HepG2 (cell line): ENCODE data around the gene NR1H2. TPM values are rescaled to one million over a fixed set of nuclear protein-coding genes. Genes with fewer than 3 reads are reported as not detected.

Experiments used
- ASH2L ChIP-seq: fragments of 300-600, 200-600 bp; sonication (generic); IDR thresholded peaks from 2 replicates; pipeline ENCODE4 v1.7.0; 2017; ENCODE audit warnings: low read depth, mild to moderate bottlenecking, moderate library complexity, mixed read lengths, low read length; ENCODE audit not compliant: insufficient read length
- BHLHE40 ChIP-seq: IDR thresholded peaks from 2 replicates; pipeline ENCODE4 v1.6.1; 2011; ENCODE audit warnings: low read length, improper control_type of control experiment
- NFIB ChIP-seq: sonication (generic); formaldehyde crosslinking; IDR thresholded peaks from 2 replicates; pipeline ENCODE4 v1.9.0; 2021; ENCODE audit warnings: missing genetic modification reagents, mild to moderate bottlenecking, borderline replicate concordance
- ZBTB3 ChIP-seq: sonication (generic); formaldehyde crosslinking; IDR thresholded peaks from 2 replicates; pipeline ENCODE4 v1.4.0; 2020; ENCODE audit warnings: low read depth, mild to moderate bottlenecking, moderate library complexity, missing genetic modification reagents, borderline replicate concordance
- ZNF816 ChIP-seq: sonication (generic); formaldehyde crosslinking; IDR thresholded peaks from 2 replicates; pipeline ENCODE4 v1.8.0; 2022; ENCODE audit warnings: missing genetic modification reagents, mild to moderate bottlenecking, borderline replicate concordance
- polyA plus RNA-seq, 8 experiments: library from polyadenylated mRNA; depleted of rRNA in 3 of 8; stranded (reverse) in 7 of 8; unstranded in 1 of 8; fragments of >200 nt; fragmentation: Illumina TruSeq in 4 of 8; extraction: Trizol in 4 of 8; gene quantifications; 2 replicates each; pipeline versions ENCODE4 v1.2.1 to v1.2.3, GENCODE V29; 2011 to 2016; ENCODE audit warnings: low read depth in 4 of 8, missing spikeins in 1 of 8, mixed read lengths in 1 of 8; ENCODE audit not compliant: insufficient read depth in 1 of 8
- total RNA-seq, 5 experiments: library from RNA; depleted of rRNA; stranded (reverse); fragments of >200 nt; fragmentation: Illumina TruSeq; extraction: Trizol; gene quantifications; 2 replicates each; pipeline ENCODE4 v1.2.3, GENCODE V29; 2016; ENCODE audit warnings: low read depth in 1 of 5
- TF ChIP-seq, protein P1 (sequence below): sonication (generic); formaldehyde crosslinking; IDR thresholded peaks from 2 replicates; pipeline ENCODE4 v1.8.0; 2022; ENCODE audit warnings: mild to moderate bottlenecking, missing genetic modification reagents, borderline replicate concordance
- TF ChIP-seq, protein P2 (sequence below): sonication (generic); formaldehyde crosslinking; IDR thresholded peaks from 2 replicates; pipeline ENCODE4 v1.8.1; 2023; ENCODE audit warnings: mild to moderate bottlenecking, missing genetic modification reagents
- TF ChIP-seq, protein P3 (sequence below): sonication (generic); formaldehyde crosslinking; IDR thresholded peaks from 2 replicates; pipeline ENCODE4 v1.4.0; 2020; ENCODE audit warnings: missing genetic modification reagents, borderline replicate concordance

Gene NR1H2
- total and polyA plus RNA-seq, 2 of the 13 experiments (the other 11 are each of a cell fraction or from before 2014, with no cell fraction given) = 10.3 to 13.5 TPM

DNA sequence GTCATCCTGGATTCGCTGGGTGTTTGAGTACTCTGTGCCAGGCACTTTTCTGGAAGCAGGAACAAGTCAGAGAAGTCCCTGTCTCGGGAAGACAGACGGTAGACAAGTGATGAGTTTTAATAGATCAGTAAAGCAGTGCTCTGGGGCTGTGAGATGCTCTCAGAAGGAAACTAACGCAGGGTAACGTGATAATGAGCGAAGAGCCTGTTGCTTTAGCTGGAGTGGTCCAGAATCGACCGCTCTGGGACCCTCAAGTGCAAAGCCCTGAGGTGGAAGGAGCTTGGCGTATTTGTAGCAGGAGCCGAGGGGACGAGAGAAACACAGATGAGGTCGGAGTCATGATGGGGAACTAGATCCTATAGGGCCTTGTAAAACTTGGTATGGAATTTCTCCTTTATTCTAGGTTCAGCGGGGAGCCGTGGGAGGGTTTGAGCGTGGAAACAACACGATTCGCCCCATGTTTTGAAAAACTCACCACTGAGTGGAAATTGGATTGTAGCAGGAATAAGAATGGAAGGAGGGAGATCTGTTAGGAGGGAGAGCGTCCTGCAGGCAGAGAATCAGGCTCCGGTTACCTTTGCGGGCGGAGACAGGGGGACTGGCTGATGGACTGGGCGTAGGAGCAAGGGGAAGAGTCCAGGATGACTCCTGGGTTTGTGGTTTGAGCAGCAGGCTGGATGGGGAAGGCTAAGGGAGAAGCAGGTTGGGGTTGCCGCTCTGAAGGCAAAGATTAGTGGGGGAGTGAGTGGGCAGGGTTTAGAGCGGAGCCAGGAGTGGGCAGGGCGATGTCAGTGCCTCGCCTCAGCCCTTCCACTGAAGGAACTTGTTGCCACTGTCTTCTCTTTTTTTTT, 8.7 kb downstream of the NR1H2 start (continued):
- TF ChIP-seq, protein P1, sequence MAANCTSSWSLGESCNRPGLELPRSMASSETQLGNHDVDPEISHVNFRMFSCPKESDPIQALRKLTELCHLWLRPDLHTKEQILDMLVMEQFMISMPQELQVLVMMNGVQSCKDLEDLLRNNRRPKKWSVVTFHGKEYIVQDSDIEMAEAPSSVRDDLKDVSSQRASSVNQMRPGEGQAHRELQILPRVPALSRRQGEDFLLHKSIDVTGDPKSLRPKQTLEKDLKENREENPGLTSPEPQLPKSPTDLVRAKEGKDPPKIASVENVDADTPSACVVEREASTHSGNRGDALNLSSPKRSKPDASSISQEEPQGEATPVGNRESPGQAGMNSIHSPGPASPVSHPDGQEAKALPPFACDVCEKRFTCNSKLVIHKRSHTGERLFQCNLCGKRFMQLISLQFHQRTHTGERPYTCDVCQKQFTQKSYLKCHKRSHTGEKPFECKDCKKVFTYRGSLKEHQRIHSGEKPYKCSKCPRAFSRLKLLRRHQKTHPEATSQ (CRISPR knock-in tag) = 0 out of 2 replicates have a peak, but pooled peaks have one; percentile 20
- TF ChIP-seq, protein P2, sequence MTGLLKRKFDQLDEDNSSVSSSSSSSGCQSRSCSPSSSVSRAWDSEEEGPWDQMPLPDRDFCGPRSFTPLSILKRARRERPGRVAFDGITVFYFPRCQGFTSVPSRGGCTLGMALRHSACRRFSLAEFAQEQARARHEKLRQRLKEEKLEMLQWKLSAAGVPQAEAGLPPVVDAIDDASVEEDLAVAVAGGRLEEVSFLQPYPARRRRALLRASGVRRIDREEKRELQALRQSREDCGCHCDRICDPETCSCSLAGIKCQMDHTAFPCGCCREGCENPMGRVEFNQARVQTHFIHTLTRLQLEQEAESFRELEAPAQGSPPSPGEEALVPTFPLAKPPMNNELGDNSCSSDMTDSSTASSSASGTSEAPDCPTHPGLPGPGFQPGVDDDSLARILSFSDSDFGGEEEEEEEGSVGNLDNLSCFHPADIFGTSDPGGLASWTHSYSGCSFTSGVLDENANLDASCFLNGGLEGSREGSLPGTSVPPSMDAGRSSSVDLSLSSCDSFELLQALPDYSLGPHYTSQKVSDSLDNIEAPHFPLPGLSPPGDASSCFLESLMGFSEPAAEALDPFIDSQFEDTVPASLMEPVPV (CRISPR knock-in tag) = peak; percentile 16; the same call in 1 of the 2 replicates
- peak; percentile 91 for TF ChIP-seq BHLHE40
- 0 out of 2 replicates have a peak, but pooled peaks have one; percentile 83 for TF ChIP-seq ZNF816 (CRISPR knock-in tag)
- peak; percentile 11 for TF ChIP-seq ASH2L
- TF ChIP-seq, protein P3, sequence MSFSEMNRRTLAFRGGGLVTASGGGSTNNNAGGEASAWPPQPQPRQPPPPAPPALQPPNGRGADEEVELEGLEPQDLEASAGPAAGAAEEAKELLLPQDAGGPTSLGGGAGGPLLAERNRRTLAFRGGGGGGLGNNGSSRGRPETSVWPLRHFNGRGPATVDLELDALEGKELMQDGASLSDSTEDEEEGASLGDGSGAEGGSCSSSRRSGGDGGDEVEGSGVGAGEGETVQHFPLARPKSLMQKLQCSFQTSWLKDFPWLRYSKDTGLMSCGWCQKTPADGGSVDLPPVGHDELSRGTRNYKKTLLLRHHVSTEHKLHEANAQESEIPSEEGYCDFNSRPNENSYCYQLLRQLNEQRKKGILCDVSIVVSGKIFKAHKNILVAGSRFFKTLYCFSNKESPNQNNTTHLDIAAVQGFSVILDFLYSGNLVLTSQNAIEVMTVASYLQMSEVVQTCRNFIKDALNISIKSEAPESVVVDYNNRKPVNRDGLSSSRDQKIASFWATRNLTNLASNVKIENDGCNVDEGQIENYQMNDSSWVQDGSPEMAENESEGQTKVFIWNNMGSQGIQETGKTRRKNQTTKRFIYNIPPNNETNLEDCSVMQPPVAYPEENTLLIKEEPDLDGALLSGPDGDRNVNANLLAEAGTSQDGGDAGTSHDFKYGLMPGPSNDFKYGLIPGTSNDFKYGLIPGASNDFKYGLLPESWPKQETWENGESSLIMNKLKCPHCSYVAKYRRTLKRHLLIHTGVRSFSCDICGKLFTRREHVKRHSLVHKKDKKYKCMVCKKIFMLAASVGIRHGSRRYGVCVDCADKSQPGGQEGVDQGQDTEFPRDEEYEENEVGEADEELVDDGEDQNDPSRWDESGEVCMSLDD (CRISPR knock-in tag) = no peak
- no peak for TF ChIP-seq NFIB (CRISPR knock-in tag)
- peak; percentile 56; the same call in 1 of the 2 replicates for TF ChIP-seq ZBTB3
- TF ChIP-seq, all 625 proteins: peak for 20
